AG04450 (cell line): Measurements from ENCODE around the gene ADIRF. TPM values are rescaled to one million over a fixed set of nuclear protein-coding genes. Genes with fewer than 3 reads are reported as not detected.

Experiments
- CTCF ChIA-PET: fragments of 300-600, 350-600 bp; formaldehyde crosslinking; extraction: SDS; loops from one replicate; lab custom pipeline; 2022; ENCODE audit warnings: antibody characterized with exemption, inconsistent platforms; lab: Charles Lee
- POLR2A ChIA-PET: fragments of 350-600 bp; formaldehyde crosslinking; extraction: SDS; loops from one replicate; lab custom pipeline; 2021; ENCODE audit warnings: antibody characterized with exemption, inconsistent platforms; lab: Yijun Ruan, JAX
- DNase-seq: peaks from one replicate; pipeline ENCODE4 v3.0.0-alpha.2; 2011; ENCODE audit warnings: low read depth, low spot score
- H3K27ac ChIP-seq: one replicate; pipeline ENCODE4 v1.5.1; 2012; ENCODE audit warnings: low read depth, low read length, control low read depth
- H3K27me3 ChIP-seq: one replicate; pipeline ENCODE4 v1.6.0; 2012; ENCODE audit warnings: low read length; ENCODE audit not compliant: control insufficient read depth, insufficient read depth
- H3K4me3 ChIP-seq: 2 replicates; pipeline ENCODE4 v1.5.1; 2011; ENCODE audit warnings: mild to moderate bottlenecking, low read depth, low read length, control low read depth
- H3K9me3 ChIP-seq: 2 replicates; pipeline ENCODE4 v1.5.1; 2012; ENCODE audit warnings: low read length; ENCODE audit not compliant: control insufficient read depth, insufficient read depth
- polyA plus RNA-seq: library from polyadenylated mRNA; depleted of rRNA; stranded (reverse); fragments of >200 nt; gene quantifications from 2 replicates; pipeline ENCODE4 v1.2.3, GENCODE V29; 2011
- TF ChIP-seq, protein P1 (sequence below): IDR thresholded peaks from 2 replicates; pipeline ENCODE4 v1.5.1; 2011; ENCODE audit warnings: low read depth, low read length, control low read depth, inconsistent platforms

ADIRF gene
- polyA plus RNA-seq, 1 experiment, result 3.9 TPM

DNA sequence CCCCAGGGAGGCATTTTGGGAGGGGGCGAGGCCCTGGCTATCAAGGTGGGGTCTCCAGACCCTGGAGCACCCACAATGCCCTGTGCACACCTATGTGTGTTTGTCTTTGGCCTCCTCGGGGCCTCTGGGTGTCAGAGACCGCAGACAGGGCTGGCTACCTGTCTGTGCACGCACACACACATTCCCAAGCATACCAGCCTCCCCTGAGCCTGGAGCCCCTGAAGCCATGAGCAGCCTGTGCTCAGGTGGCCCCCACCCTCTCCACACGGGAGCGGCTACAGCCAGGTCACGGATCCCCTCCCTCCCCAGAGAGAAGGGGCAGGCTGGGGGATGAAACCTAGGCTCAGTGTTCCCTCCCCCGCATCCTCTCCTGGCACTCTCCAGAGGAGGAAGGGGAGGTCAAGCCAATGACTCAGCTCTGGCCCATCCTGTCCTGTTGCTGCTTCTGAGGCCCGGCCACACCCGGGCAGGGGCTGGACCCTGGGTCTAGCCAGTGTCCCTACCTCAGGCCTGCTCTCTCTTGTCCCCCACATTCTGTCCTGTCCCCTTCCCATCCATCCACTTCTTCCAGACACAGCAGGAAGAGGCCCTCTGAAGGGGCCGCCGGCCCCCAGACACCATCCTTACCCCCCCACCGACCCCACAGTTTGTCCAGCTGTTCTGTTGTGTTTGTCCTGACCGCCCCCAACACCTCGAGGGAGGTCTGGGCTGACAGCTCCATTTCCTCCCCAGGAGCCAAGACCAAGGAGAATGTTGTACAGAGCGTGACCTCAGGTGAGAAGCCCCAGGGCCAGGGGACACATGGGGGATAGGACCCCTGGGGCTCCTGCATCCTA lies 9.2 kb upstream of the ADIRF start:
- CTCF ChIA-PET, result interaction anchor here (1.1 to 1.2 kb wide), 2 partner anchors 7 to 9 kb away, joined by 3 to 4 read pairs; partner anchors contain the start of gene ADIRF
- H3K9me3 ChIP-seq, result peaks cover 2% of the 10 kb centered on the region; the same call in 1 of the 2 replicates
- POLR2A ChIA-PET, result interaction anchor here (0.7 to 1.3 kb wide), 2 partner anchors 12 to 17 kb away, joined by 5 to 6 read pairs; no protein-coding TSS in a partner anchor
- no peak for DNase-seq
- TF ChIP-seq, protein P1, sequence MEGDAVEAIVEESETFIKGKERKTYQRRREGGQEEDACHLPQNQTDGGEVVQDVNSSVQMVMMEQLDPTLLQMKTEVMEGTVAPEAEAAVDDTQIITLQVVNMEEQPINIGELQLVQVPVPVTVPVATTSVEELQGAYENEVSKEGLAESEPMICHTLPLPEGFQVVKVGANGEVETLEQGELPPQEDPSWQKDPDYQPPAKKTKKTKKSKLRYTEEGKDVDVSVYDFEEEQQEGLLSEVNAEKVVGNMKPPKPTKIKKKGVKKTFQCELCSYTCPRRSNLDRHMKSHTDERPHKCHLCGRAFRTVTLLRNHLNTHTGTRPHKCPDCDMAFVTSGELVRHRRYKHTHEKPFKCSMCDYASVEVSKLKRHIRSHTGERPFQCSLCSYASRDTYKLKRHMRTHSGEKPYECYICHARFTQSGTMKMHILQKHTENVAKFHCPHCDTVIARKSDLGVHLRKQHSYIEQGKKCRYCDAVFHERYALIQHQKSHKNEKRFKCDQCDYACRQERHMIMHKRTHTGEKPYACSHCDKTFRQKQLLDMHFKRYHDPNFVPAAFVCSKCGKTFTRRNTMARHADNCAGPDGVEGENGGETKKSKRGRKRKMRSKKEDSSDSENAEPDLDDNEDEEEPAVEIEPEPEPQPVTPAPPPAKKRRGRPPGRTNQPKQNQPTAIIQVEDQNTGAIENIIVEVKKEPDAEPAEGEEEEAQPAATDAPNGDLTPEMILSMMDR, result no peak
- no peak overlapping the region for H3K4me3 ChIP-seq
- no peak overlapping the region for H3K27ac ChIP-seq
- H3K27me3 ChIP-seq, result no peaks in the 10 kb centered on the region

DNA sequence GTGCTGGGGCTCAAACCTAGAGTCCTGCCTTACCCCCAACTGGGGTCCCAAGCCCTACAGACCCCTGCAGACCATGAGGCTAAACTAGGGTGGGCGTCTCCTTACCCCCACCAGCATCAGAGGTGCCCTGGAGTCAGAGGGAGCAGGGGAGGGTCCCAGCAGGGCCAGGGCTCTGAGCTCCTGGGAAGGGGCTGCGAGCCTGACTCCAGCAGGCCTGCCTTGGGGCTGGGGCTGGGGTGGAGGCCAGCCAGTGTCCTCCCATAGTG lies 8.6 kb upstream of the ADIRF start:
- CTCF ChIA-PET, result interaction anchor here (1.2 kb wide), 1 partner anchor 266 kb away, joined by 3 read pairs; no protein-coding TSS in a partner anchor
- H3K27ac ChIP-seq, result no peak overlapping the region
- no peaks in the 10 kb centered on the region; the same call in 1 of the 2 replicates for H3K9me3 ChIP-seq
- H3K4me3 ChIP-seq, result no peak overlapping the region
- TF ChIP-seq, protein P1, result no peak
- H3K27me3 ChIP-seq, result no peaks in the 10 kb centered on the region
- no peak for DNase-seq
- POLR2A ChIA-PET, result interaction anchor here (0.7 to 1.3 kb wide), 2 partner anchors 11 to 17 kb away, joined by 5 to 6 read pairs; no protein-coding TSS in a partner anchor

DNA sequence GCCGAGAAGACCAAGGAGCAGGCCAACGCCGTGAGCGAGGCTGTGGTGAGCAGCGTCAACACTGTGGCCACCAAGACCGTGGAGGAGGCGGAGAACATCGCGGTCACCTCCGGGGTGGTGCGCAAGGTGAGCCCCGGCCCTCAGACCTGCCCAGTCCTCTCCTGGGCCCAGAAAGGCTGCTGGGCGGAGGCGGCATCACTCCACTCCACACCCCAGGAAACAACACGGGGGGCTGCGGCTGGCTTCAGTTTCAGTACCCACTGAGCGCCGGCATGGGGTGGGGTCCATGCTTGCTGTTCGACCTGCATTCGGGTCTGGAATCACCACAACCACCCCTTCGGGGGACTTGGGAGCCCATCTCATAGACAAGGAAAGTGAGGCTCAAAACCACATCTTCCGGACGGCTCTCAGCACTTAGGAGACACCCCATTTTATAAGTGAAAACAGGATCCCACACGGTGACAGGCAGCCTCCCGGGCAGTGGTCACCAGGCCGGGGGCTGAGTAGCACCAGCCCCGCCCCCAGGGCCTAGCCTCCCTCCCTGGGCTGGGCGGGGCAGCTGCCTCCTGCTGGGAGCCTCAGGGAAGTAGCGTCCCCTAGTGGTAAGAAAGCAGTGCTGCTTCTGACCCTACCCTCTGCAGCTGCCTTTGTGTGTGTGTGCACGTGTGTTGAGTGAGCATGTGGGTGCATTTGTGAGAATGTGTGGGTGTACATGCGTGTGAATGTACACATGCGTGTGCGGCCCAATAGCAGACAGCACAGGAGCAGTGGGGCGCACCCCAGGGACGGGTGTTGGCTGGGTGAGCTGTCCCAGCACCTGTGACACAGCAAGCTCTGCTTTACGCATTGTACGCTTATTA lies 8.0 kb upstream of the ADIRF start:
- Histone ChIP-seq H3K9me3 (no peaks in the 10 kb centered on the region; the same call in 1 of the 2 replicates), H3K27ac (no peak overlapping the region), H3K4me3 (no peak overlapping the region), H3K27me3 (no peaks in the 10 kb centered on the region)
- ChIA-PET POLR2A (interaction anchor here (0.7 to 1.3 kb wide), 3 partner anchors 9 to 18 kb away, joined by 5 to 6 read pairs (median 5); no protein-coding TSS in a partner anchor), CTCF (interaction anchor here (0.6 to 1.5 kb wide), 5 partner anchors 14 to 267 kb away, joined by 3 to 7 read pairs (median 3); no protein-coding TSS in a partner anchor)
- TF ChIP-seq, protein P1, result peak; percentile 86
- no peak for DNase-seq

DNA sequence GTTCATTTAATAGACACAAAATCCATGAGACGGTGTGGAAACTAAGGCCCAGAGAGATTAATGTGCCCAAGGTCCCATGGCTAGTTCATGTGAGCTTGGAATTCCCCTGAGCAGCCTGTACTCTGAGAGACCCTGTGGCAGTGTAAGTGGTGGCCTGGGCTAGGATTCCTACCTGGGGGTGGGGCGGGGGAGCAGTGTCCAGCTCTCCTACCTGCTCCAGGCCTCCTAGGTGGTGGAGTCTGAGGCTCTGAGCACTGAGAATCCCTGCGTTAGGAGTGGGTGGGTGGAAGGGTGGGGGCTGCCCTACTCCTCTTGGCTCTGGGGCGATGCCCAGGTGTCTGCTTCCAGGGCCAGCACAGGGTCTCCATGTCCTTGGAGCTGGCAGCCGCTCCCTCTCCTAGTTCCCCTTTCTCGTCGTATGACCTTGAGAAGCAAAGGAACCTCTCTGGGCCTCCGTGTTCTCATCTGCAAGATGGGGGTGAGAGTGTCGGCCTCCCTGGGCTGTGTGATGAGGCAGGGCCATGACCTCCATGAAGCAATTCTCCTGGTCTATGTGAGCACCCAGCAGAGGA lies 7.3 kb upstream of the ADIRF start:
- Histone ChIP-seq H3K27me3 (no peaks in the 10 kb centered on the region), H3K4me3 (no peak overlapping the region), H3K9me3 (no peaks in the 10 kb centered on the region; the same call in 1 of the 2 replicates), H3K27ac (no peak overlapping the region)
- POLR2A ChIA-PET, result interaction anchor here (1.1 kb wide), 1 partner anchor 9 kb away, joined by 5 read pairs; no protein-coding TSS in a partner anchor
- CTCF ChIA-PET, result interaction anchor here (0.6 to 1.5 kb wide), 5 partner anchors 15 to 268 kb away, joined by 3 to 7 read pairs (median 3); no protein-coding TSS in a partner anchor
- TF ChIP-seq, protein P1, result no peak
- DNase-seq, result no peak
